Activated naive CD4-positive, alpha-beta T cell treated with anti-CD3 and anti-CD28 coated beads for 36 hours (primary cell): ENCODE data around the gene COL4A2. TPM values are rescaled to one million over a fixed set of nuclear protein-coding genes. Genes with fewer than 3 reads are reported as not detected.

Experiments
- CTCF ChIA-PET: fragments of 350-600 bp; sonication (Branson Sonifier 250); formaldehyde crosslinking; loops from one replicate; lab custom pipeline; 2021; ENCODE audit warnings: antibody characterized with exemption; lab: Charles Lee
- DNase-seq: peaks from one replicate; pipeline ENCODE4 v3.0.0-alpha.2; 2020
- H3K27ac Mint-ChIP-seq: one replicate; pipeline ENCODE4 v1.8.0; 2021; ENCODE audit warnings: mild to moderate bottlenecking, mixed read lengths
- H3K27me3 Mint-ChIP-seq: one replicate; pipeline ENCODE4 v1.8.0; 2021; ENCODE audit warnings: low read depth, mixed read lengths
- H3K36me3 Mint-ChIP-seq: one replicate; pipeline ENCODE4 v1.8.0; 2021; ENCODE audit warnings: low read depth, mixed read lengths
- H3K4me1 Mint-ChIP-seq: one replicate; pipeline ENCODE4 v1.8.0; 2021; ENCODE audit warnings: low read depth, mixed read lengths
- H3K4me3 Mint-ChIP-seq: one replicate; pipeline ENCODE4 v1.8.0; 2021; ENCODE audit warnings: mild to moderate bottlenecking, moderate library complexity, mixed read lengths
- H3K9me3 Mint-ChIP-seq: one replicate; pipeline ENCODE4 v1.8.0; 2021; ENCODE audit warnings: mixed read lengths
- intact Hi-C: fragments of 100-400 bp; cut with micrococcal nuclease; formaldehyde crosslinking; loops from one replicate; pipeline ENCODE4 v1.15.1; 2023
- total RNA-seq, 2 experiments: library from RNA; stranded (reverse); gene quantifications; one replicate each; pipeline ENCODE4 v1.2.3, GENCODE V29; 2021

The COL4A2 gene
- total RNA-seq, 2 experiments from 2014 or later, result not detected

- Mint-ChIP-seq H3K9me3 (peaks cover 7% of the 10 kb centered on the region), H3K4me3 (no peak overlapping the region), H3K4me1 (no peaks in the 10 kb centered on the region), H3K27me3 (no peaks in the 10 kb centered on the region), H3K36me3 (peaks cover 8% of the 10 kb centered on the region), H3K27ac (no peak overlapping the region)
- no peak for DNase-seq
- intact Hi-C loops, result no loop called here
- CTCF ChIA-PET, result interaction anchor here (1.1 kb wide), 1 partner anchor 54 kb away, joined by 3 read pairs; no protein-coding TSS in a partner anchor
Observed at GRCh38 chr13:110548891-110549794, 242.1 kb downstream of the COL4A2 start.

- H3K27me3 Mint-ChIP-seq, result no peaks in the 10 kb centered on the region
- no peak for DNase-seq
- peaks cover 8% of the 10 kb centered on the region for H3K36me3 Mint-ChIP-seq
- intact Hi-C loops, result no loop called here
- peaks cover 7% of the 10 kb centered on the region for H3K9me3 Mint-ChIP-seq
- CTCF ChIA-PET, result no interaction called here
- H3K4me3 Mint-ChIP-seq, result no peak overlapping the region
- H3K27ac Mint-ChIP-seq, result no peak overlapping the region
- H3K4me1 Mint-ChIP-seq, result no peaks in the 10 kb centered on the region
Observed at GRCh38 chr13:110549795-110550160, 242.7 kb downstream of the COL4A2 start.

GRCh38 chr13:110551284-110551683 lies 244.2 kb downstream of the COL4A2 start:
- Mint-ChIP-seq H3K4me3 (no peak overlapping the region), H3K36me3 (peaks cover 5% of the 10 kb centered on the region), H3K27ac (no peak overlapping the region), H3K4me1 (no peaks in the 10 kb centered on the region), H3K9me3 (peaks cover 7% of the 10 kb centered on the region), H3K27me3 (no peaks in the 10 kb centered on the region)
- DNase-seq, result no peak
- intact Hi-C loops, result no loop called here
- CTCF ChIA-PET, result interaction anchor here (1.6 kb wide), 1 partner anchor 18 kb away, joined by 3 read pairs; no protein-coding TSS in a partner anchor

GRCh38 chr13:110552767-110553166 lies 245.7 kb downstream of the COL4A2 start:
- Mint-ChIP-seq H3K36me3 (no peaks in the 10 kb centered on the region), H3K27ac (no peak overlapping the region), H3K9me3 (no peaks in the 10 kb centered on the region), H3K27me3 (no peaks in the 10 kb centered on the region), H3K4me3 (no peak overlapping the region), H3K4me1 (no peaks in the 10 kb centered on the region)
- no peak for DNase-seq
- intact Hi-C loops, result no loop called here
- CTCF ChIA-PET, result interaction anchor here (1.6 kb wide), 1 partner anchor 20 kb away, joined by 3 read pairs; no protein-coding TSS in a partner anchor

- no peak for DNase-seq
- H3K4me1 Mint-ChIP-seq, result no peaks in the 10 kb centered on the region
- no peak overlapping the region for H3K4me3 Mint-ChIP-seq
- CTCF ChIA-PET, result no interaction called here
- H3K27me3 Mint-ChIP-seq, result no peaks in the 10 kb centered on the region
- H3K9me3 Mint-ChIP-seq, result no peaks in the 10 kb centered on the region
- no peaks in the 10 kb centered on the region for H3K36me3 Mint-ChIP-seq
- intact Hi-C loops, result no loop called here
- H3K27ac Mint-ChIP-seq, result no peak overlapping the region
Observed at GRCh38 chr13:110553417-110553816, 246.3 kb downstream of the COL4A2 start.

GRCh38 chr13:110554227-110554836 lies 247.2 kb downstream of the COL4A2 start:
- no peaks in the 10 kb centered on the region for H3K36me3 Mint-ChIP-seq
- no peak for DNase-seq
- intact Hi-C loops, result no loop called here
- H3K27me3 Mint-ChIP-seq, result no peaks in the 10 kb centered on the region
- no peaks in the 10 kb centered on the region for H3K4me1 Mint-ChIP-seq
- CTCF ChIA-PET, result interaction anchor here (0.7 kb wide), 1 partner anchor 28 kb away, joined by 3 read pairs; no protein-coding TSS in a partner anchor
- no peak overlapping the region for H3K27ac Mint-ChIP-seq
- H3K9me3 Mint-ChIP-seq, result no peaks in the 10 kb centered on the region
- no peak overlapping the region for H3K4me3 Mint-ChIP-seq

- Mint-ChIP-seq H3K27ac (no peak overlapping the region), H3K27me3 (no peaks in the 10 kb centered on the region), H3K4me3 (no peak overlapping the region), H3K4me1 (no peaks in the 10 kb centered on the region), H3K36me3 (no peaks in the 10 kb centered on the region), H3K9me3 (no peaks in the 10 kb centered on the region)
- CTCF ChIA-PET, result interaction anchor here (0.7 kb wide), 1 partner anchor 29 kb away, joined by 3 read pairs; no protein-coding TSS in a partner anchor
- DNase-seq, result no peak
- intact Hi-C loops, result no loop called here
Observed at GRCh38 chr13:110554946-110555345, 247.9 kb downstream of the COL4A2 start.

- Mint-ChIP-seq H3K4me1 (peaks cover 3% of the 10 kb centered on the region), H3K27ac (no peak overlapping the region), H3K9me3 (no peaks in the 10 kb centered on the region), H3K27me3 (peaks cover 3% of the 10 kb centered on the region), H3K36me3 (no peaks in the 10 kb centered on the region), H3K4me3 (no peak overlapping the region)
- intact Hi-C loops, result no loop called here
- no peak for DNase-seq
- CTCF ChIA-PET, result interaction anchor here (0.6 to 1.1 kb wide), 2 partner anchors 19 to 650 kb away, joined by 4 read pairs; no protein-coding TSS in a partner anchor
Observed at GRCh38 chr13:110555601-110556223, 248.6 kb downstream of the COL4A2 start.

- DNase-seq, result no peak
- CTCF ChIA-PET, result interaction anchor here (0.6 to 1.1 kb wide), 2 partner anchors 19 to 650 kb away, joined by 4 read pairs; no protein-coding TSS in a partner anchor
- H3K4me1 Mint-ChIP-seq, result peaks cover 6% of the 10 kb centered on the region
- H3K36me3 Mint-ChIP-seq, result no peaks in the 10 kb centered on the region
- H3K9me3 Mint-ChIP-seq, result no peaks in the 10 kb centered on the region
- peaks cover 4% of the 10 kb centered on the region for H3K27me3 Mint-ChIP-seq
- no peak overlapping the region for H3K4me3 Mint-ChIP-seq
- H3K27ac Mint-ChIP-seq, result no peak overlapping the region
- intact Hi-C loops, result no loop called here
Observed at GRCh38 chr13:110556224-110556606, 249.1 kb downstream of the COL4A2 start.

GRCh38 chr13:110557082-110557481 lies 250.0 kb downstream of the COL4A2 start:
- no peak for DNase-seq
- CTCF ChIA-PET, result interaction anchor here (1.1 kb wide), 1 partner anchor 20 kb away, joined by 4 read pairs; no protein-coding TSS in a partner anchor
- H3K27ac Mint-ChIP-seq, result no peak overlapping the region
- no peaks in the 10 kb centered on the region for H3K9me3 Mint-ChIP-seq
- H3K27me3 Mint-ChIP-seq, result peaks cover 7% of the 10 kb centered on the region
- peaks cover 10% of the 10 kb centered on the region for H3K4me1 Mint-ChIP-seq
- no peaks in the 10 kb centered on the region for H3K36me3 Mint-ChIP-seq
- no peak overlapping the region for H3K4me3 Mint-ChIP-seq
- intact Hi-C loops, result no loop called here

GRCh38 chr13:110557610-110558305 lies 250.7 kb downstream of the COL4A2 start:
- CTCF ChIA-PET, result no interaction called here
- no peak overlapping the region for H3K4me3 Mint-ChIP-seq
- H3K27me3 Mint-ChIP-seq, result peaks cover 7% of the 10 kb centered on the region
- intact Hi-C loops, result no loop called here
- DNase-seq, result no peak
- H3K36me3 Mint-ChIP-seq, result no peaks in the 10 kb centered on the region
- H3K9me3 Mint-ChIP-seq, result no peaks in the 10 kb centered on the region
- H3K27ac Mint-ChIP-seq, result no peak overlapping the region
- peaks cover 14% of the 10 kb centered on the region for H3K4me1 Mint-ChIP-seq
